ENCODE measurements around the gene ZFP36L1.

ZFP36L1 gene

GRCh38 chr14:68805414-68805813 is 12.5 kb upstream of the ZFP36L1 start:
- H3K27me3 ChIP-seq (ENCODE audit: control insufficient read depth, low read length), result no peaks in the 10 kb centered on the region
- peaks cover 23% of the 10 kb centered on the region for H3K9me3 ChIP-seq (ENCODE audit: control insufficient read depth, insufficient read depth, low read length)
- H3K4me3 ChIP-seq (ENCODE audit: low read length), result peak overlapping the region; percentile 60
- peak overlapping the region; percentile 85 for H3K4me2 ChIP-seq (ENCODE audit: low read length)
- H3K4me1 ChIP-seq (ENCODE audit: control insufficient read depth, low read length), result peaks cover 70% of the 10 kb centered on the region
- no peaks in the 10 kb centered on the region for H4K20me1 ChIP-seq (ENCODE audit: control insufficient read depth, insufficient read depth, low read depth, low read length)
- no peaks in the 10 kb centered on the region for H3K79me2 ChIP-seq (ENCODE audit: control insufficient read depth, low read length)
- peak overlapping the region; percentile 93 for H3K27ac ChIP-seq (ENCODE audit: low read depth, low read length)
- H3F3A ChIP-seq (ENCODE audit: control insufficient read depth, insufficient read depth), result peaks cover 18% of the 10 kb centered on the region
- no peaks in the 10 kb centered on the region for H3K9me2 ChIP-seq (replicated peaks; ENCODE audit: control insufficient read depth, low read length)
- peaks cover 24% of the 10 kb centered on the region for H3K36me3 ChIP-seq (ENCODE audit: control insufficient read depth, low read length)
- TF ChIP-seq EZH2phosphoT487 (IDR thresholded peaks at IDR 0.05; ENCODE audit: borderline replicate concordance, low read length), result no peak
- TF ChIP-seq, protein P1, sequence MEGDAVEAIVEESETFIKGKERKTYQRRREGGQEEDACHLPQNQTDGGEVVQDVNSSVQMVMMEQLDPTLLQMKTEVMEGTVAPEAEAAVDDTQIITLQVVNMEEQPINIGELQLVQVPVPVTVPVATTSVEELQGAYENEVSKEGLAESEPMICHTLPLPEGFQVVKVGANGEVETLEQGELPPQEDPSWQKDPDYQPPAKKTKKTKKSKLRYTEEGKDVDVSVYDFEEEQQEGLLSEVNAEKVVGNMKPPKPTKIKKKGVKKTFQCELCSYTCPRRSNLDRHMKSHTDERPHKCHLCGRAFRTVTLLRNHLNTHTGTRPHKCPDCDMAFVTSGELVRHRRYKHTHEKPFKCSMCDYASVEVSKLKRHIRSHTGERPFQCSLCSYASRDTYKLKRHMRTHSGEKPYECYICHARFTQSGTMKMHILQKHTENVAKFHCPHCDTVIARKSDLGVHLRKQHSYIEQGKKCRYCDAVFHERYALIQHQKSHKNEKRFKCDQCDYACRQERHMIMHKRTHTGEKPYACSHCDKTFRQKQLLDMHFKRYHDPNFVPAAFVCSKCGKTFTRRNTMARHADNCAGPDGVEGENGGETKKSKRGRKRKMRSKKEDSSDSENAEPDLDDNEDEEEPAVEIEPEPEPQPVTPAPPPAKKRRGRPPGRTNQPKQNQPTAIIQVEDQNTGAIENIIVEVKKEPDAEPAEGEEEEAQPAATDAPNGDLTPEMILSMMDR (IDR thresholded peaks at IDR 0.05; ENCODE audit: low read depth, low read length, poor library complexity, severe bottlenecking), result no peak

DNA sequence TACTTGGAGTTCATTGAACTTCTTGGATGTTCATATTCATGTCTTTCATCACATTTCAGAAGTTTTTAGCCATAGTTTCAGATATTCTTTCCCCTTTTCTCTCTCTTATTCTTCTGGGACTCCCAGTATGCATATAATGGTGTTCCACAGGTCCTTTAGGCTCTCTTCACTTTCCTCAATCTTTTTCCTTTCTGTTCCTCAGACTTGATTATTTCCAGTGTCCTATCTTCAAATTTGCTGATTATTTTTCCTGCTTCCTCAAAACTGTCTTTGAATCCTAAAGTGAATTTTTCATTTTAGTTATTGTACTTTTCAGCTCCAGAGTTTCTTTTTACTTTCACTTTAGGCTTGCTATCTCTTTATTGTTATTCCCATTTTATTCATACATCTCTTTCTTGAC is 8.8 kb upstream of the ZFP36L1 start:
- TF ChIP-seq EZH2phosphoT487 (IDR thresholded peaks at IDR 0.05; ENCODE audit: borderline replicate concordance, low read length), result no peak
- TF ChIP-seq, protein P1 (IDR thresholded peaks at IDR 0.05; ENCODE audit: low read depth, low read length, poor library complexity, severe bottlenecking), result no peak
- peaks cover 80% of the 10 kb centered on the region for H3K4me1 ChIP-seq (ENCODE audit: control insufficient read depth, low read length)
- no peak overlapping the region for H3K4me3 ChIP-seq (ENCODE audit: low read length)
- H3K4me2 ChIP-seq (ENCODE audit: low read length), result no peak overlapping the region
- H4K20me1 ChIP-seq (ENCODE audit: control insufficient read depth, insufficient read depth, low read depth, low read length), result no peaks in the 10 kb centered on the region
- H3K36me3 ChIP-seq (ENCODE audit: control insufficient read depth, low read length), result peaks cover 30% of the 10 kb centered on the region
- H3K9me2 ChIP-seq (replicated peaks; ENCODE audit: control insufficient read depth, low read length), result no peaks in the 10 kb centered on the region
- H3K79me2 ChIP-seq (ENCODE audit: control insufficient read depth, low read length), result peaks cover 5% of the 10 kb centered on the region
- no peaks in the 10 kb centered on the region for H3K27me3 ChIP-seq (ENCODE audit: control insufficient read depth, low read length)
- no peak overlapping the region for H3K27ac ChIP-seq (ENCODE audit: low read depth, low read length)
- peaks cover 29% of the 10 kb centered on the region for H3K9me3 ChIP-seq (ENCODE audit: control insufficient read depth, insufficient read depth, low read length)
- H3F3A ChIP-seq (ENCODE audit: control insufficient read depth, insufficient read depth), result peaks cover 33% of the 10 kb centered on the region

- H3K9me3 ChIP-seq (ENCODE audit: control insufficient read depth, insufficient read depth, low read length), result peaks cover 29% of the 10 kb centered on the region
- TF ChIP-seq, protein P1 (IDR thresholded peaks at IDR 0.05; ENCODE audit: low read depth, low read length, poor library complexity, severe bottlenecking), result no peak
- TF ChIP-seq EZH2phosphoT487 (IDR thresholded peaks at IDR 0.05; ENCODE audit: borderline replicate concordance, low read length), result no peak
- peaks cover 34% of the 10 kb centered on the region for H3K36me3 ChIP-seq (ENCODE audit: control insufficient read depth, low read length)
- H3K9me2 ChIP-seq (replicated peaks; ENCODE audit: control insufficient read depth, low read length), result no peaks in the 10 kb centered on the region
- no peaks in the 10 kb centered on the region for H4K20me1 ChIP-seq (ENCODE audit: control insufficient read depth, insufficient read depth, low read depth, low read length)
- peaks cover 36% of the 10 kb centered on the region for H3F3A ChIP-seq (ENCODE audit: control insufficient read depth, insufficient read depth)
- H3K79me2 ChIP-seq (ENCODE audit: control insufficient read depth, low read length), result peaks cover 12% of the 10 kb centered on the region
- peak overlapping the region; percentile 55; the same call in 1 of the 2 replicates for H3K4me2 ChIP-seq (ENCODE audit: low read length)
- H3K27me3 ChIP-seq (ENCODE audit: control insufficient read depth, low read length), result no peaks in the 10 kb centered on the region
- H3K27ac ChIP-seq (ENCODE audit: low read depth, low read length), result peak overlapping the region; percentile 49; the same call in 1 of the 2 replicates
- peak overlapping the region; percentile 38; the same call in 1 of the 2 replicates for H3K4me3 ChIP-seq (ENCODE audit: low read length)
- peaks cover 80% of the 10 kb centered on the region for H3K4me1 ChIP-seq (ENCODE audit: control insufficient read depth, low read length)
Measured at GRCh38 chr14:68800953-68801352, 8.1 kb upstream of the ZFP36L1 start.

Data from DOHH2 (cell line).